OCI-M2 (cell line): ENCODE data around the gene SLC25A23.

Experiments used
- DNase-seq: peaks from one replicate; lab custom pipeline; 2025; ENCODE audit not compliant: unreplicated experiment; lab: John Stamatoyannopoulos, UW

SLC25A23 gene

DNA sequence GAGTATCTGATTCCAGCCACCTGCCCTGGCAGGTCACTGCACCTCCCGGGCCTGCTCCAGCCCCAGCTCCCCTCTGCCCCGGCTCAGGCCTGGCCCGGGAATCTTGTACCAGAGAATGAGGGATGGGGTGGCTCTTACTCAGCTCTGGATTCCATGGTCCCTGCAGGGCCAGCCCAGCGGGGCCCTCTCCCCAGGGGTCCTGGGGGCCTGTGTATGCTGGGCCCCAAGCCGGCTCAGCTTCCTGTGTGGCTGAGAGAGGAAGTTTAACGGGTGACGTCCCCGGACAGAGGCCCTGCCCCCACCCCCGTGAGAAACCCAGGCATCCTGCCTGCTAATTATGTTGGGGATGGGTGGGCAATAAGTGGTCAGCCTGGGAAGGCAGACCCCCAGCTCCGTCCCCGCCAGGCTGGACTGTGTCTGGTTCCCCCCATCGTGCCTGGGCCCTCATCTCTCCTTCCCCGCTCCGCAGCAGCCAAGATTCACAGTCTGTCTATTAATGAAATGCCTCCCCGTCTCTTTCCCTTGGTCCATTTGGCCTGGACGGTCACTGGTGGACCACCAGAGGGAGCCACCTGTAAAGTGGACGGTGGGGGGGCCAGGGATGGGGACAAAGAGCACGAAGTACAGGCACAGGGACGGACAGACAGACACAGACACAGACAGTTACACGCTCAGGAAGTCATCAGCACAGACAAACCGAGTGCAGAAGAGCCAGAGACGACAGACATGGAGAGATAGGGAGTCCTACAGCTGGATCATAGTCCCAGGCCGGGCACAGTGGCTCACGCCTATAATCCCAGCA is 22.1 kb upstream of the SLC25A23 start, which contains the start of gene DENND1C:
Gene DENND1C, minus strand, starts transcription at position 247 of the 802 bp plus-strand sequence. Its CDS starts 92 bp downstream, at position 155.
- DNase-seq, result no peak

- no peak for DNase-seq
Measured at GRCh38 chr19:6480848-6481415, 21.3 kb upstream of the SLC25A23 start.

GRCh38 chr19:6479836-6480398 is 20.3 kb upstream of the SLC25A23 start:
- no peak for DNase-seq

DNA sequence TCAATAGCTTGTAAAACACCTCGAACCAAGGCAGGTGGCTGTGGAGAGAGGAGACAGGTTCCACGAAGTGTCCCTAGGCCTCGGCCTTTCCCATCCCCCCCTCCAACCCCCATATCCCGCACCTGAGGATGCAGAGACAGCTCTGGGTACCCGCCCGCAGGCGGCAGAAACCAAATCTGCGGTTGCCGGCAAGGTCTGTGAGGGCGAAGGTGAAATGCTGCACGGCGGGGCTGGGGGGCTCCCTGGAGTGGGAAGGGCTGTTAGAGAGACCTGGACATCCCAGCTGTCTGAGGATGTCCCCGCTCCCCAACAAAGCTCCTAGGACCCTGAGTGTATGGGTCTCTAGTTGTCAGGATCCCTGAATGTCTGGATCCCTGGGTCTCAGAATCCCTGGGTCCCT is 19.2 kb upstream of the SLC25A23 start:
- DNase-seq, result no peak

DNA sequence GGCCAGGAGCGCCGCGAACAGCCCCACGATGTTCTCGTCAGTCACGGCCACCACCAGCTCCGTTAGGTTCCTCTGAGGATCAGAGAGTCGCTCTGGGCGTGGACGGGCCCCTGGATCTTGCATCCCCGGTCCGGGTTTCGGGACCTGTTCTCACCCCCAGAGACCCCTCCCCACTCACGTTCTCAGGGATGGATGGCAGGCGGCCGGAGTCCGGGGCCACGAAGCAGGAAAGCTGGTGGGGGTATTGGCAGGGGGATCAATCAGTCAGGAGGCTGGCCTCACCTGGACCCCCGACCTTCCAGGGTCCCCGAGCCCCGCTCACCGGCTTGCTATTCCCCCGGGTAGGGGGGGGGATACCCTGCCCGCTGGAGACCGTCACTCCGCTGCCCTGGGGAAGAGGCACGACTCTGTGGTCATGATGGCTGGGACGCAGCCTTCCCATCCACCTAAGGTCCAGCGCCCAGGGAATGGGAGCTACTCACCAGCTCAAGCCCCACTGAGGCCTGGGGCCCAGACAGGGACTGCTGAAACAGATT is 17.4 kb upstream of the SLC25A23 start:
- no peak for DNase-seq

DNA sequence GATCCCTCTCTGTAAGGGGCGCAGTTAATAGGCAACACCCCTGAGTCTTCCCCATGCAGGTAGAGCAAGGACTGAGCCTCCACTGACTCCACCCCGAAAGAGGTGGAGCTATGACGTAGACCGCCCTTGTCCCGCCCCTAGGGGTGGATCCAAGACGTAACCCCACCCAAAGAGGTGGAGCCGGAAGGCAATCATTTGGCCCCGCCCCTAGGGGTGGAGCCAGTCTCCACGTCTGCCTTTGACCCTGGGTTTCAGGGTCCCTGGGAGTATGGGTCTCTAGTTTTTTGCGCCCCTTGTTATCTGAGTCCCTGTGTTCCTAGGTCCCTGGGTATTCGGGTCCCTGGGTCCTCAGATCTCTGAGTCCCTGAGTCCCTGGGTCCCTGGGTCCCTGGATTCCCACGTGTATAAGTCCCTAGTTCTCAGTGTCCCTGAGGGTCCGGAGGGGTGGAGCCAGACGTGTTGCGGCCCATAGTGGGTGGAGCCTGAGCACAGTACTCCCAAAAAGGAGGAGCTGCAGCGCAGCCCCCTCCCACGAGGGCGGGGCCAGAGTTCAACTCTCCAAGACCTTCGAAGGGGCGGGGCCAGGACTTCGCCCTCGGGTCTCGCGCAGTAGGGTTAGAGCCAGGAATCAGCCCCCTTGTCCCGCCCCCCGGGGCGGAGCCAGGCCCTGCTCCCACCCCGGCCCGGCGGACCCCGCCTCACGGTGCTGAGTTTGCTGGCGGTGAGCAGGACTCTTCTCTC is 16.7 kb upstream of the SLC25A23 start:
- DNase-seq, result no peak

DNA sequence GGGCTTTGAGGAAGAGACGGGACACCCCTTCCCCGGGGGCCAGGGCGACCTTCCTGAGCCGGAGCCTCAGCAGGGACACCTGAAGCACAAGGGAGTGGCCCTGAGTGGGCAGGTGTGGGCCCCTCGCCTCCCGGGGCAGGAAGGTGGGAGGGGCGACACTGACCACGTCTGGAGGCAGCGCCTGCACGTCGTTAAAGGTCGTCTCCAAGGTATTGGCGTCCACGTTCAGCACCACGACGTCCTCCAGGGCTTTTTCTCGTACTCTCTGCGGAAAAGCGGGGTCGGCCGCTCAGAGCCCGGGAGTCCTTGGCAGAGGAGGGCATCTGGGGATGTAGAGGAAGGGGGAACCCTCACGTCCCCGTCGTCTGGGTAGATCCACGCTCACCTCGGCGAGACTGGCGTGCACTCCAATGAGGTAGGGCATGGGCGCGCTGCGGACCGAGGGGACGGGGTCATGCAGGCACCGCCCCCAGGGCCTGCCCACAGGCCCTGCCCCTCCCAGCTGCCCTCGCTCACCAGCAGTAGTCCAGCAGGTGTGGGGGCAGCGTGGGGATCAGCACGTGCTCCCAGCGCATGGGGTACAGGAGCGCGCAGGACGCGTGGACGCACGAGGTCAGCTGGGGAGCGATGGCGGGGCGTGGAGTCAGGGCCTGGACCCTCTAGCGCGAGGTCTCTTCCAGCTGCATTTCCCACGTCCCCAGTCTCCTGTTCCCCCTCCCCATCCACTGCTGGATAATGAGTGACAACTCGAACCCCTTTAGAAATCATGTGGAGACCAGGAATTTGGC is 15.9 kb upstream of the SLC25A23 start:
- DNase-seq, result no peak

GRCh38 chr19:6473647-6474046 is 14.1 kb upstream of the SLC25A23 start:
- DNase-seq, result no peak

DNA sequence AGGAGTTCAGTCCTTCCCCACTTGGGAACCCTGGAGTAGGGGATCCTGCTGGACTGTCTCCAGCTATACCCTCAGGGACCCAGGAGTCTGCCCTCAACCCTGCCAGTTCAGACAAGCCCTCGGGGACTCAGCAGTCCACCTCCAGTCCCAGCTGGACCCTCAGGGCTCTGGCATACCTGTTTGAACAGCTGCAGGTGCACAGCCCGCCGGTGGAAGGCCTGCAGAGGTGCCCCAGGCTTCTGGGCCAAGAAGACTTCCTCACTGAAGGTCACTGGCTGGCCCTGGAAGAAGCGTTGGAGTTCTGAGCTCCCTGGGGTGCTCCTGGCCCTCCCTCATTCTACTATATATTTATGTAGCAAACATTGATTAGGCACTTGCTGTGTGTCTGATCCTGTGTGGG is 13.1 kb upstream of the SLC25A23 start:
- DNase-seq, result no peak

DNA sequence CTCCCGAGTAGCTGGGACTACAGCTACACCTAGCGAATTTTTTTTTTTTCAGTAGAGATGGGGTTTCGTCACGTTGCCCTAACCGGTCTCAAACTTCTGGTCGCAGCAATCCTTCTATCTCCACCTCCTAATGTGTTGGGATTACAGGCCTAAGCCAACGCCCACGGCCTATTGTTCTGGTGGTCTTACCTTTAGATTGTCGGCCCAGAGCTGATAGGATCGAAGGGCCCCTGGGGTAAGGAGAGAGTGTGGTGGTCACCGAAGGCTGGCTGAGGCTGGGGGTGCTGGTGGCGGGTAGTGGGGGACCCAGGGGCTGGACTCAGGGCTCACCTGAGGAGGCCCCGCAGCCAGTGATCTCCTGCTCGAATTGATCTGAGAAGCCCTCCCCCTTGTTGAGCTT is 11.5 kb upstream of the SLC25A23 start:
- no peak for DNase-seq

DNA sequence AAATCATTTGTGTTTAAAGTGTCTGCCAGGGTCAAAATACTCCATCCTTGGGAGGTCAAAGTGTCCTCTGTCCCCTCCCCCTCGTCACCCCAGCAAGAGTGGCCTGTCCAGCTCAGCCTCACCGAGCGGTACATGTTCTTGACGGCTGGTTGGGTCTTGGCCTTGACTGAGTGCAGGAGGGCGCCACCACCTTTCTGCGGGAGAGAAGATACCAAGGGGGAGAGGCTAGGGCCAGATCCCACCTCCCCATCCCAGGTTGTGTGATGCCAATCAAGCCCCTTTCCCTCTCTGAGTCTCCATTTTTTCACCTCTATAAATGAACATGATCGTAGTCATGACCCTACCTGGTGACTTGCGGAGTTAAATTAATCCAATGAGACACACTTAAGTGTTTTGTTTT is 10.6 kb upstream of the SLC25A23 start:
- DNase-seq, result no peak

- no peak for DNase-seq
Measured at GRCh38 chr19:6467384-6467783, 7.8 kb upstream of the SLC25A23 start.

DNA sequence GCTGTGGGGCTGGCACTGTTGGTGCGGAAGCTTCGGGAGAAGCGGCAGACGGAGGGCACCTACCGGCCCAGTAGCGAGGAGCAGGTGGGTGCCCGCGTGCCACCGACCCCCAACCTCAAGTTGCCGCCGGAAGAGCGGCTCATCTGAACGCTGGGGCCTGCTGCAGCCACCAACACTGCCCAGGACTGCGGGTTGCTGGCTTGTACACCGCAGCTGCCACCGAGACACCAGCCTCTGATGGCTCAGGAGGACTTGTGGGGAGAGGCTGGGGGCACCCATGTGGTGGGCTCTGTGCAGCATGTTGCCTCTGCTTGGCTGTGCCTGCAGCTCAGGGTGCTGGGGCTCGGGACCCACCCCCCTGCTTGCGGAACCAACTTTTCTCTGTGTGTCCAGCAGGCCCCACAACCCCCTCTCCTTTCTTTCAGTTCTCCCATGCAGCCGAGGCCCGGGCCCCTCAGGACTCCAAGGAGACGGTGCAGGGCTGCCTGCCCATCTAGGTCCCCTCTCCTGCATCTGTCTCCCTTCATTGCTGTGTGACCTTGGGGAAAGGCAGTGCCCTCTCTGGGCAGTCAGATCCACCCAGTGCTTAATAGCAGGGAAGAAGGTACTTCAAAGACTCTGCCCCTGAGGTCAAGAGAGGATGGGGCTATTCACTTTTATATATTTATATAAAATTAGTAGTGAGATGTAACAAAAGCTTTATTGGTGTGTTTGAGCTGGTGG is 7.1 kb upstream of the SLC25A23 start:
- no peak for DNase-seq

DNA sequence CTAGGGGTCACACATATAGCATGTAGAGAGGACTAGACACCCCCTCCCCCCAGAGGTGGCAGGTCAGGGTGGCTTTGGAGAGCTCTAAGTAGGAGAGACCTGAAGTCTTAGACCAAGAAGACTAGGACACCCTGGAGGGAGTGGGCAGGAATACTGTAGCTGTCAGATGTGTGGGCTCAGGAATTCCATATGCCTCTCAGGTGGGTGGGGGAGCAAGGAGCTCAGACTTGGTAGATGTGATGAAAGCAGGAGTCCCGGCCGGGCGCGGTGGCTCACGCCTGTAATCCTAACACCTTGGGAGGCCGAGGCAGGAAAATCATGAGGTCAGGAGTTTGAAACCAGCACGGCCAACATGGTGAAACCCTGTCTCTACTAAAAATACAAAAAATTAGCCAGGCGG is 6.1 kb upstream of the SLC25A23 start:
- no peak for DNase-seq

- no peak for DNase-seq
Measured at GRCh38 chr19:6465006-6465405, 5.4 kb upstream of the SLC25A23 start.

DNA sequence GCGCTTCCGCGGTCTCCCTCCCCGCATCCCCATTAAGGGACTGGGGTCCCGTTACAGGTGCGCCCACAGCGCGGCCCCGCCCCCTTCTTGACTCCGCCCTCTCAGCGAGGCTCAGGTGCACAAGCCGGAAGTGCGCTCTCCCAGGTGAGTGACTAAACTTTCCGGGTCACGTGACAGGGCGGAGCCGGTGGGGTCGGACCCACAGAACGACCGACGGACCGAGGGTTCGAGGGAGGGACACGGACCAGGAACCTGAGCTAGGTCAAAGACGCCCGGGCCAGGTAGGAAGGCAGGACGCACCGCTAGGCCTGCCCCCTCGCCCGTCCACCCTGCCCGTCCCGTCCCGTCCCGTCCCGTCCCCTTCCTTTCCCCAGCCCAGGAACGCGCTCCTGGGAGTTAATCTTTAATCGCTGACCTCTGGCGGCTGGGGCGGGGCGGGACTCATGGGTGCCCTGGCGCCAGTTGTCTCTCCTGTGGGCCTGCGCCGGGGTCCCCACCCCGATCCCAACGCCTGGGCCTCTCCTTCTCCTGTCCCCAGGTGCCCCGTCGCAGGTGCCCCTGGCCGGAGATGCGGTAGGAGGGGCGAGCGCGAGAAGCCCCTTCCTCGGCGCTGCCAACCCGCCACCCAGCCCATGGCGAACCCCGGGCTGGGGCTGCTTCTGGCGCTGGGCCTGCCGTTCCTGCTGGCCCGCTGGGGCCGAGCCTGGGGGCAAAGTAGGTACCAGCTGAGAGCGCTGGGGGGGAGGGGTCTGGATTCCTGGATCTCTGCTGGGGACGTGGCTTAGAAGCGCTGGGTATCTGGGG is 4.7 kb upstream of the SLC25A23 start, which contains the start of gene CRB3:
Gene CRB3, plus strand, starts transcription at position 202 of the 804 bp plus-strand sequence. Its CDS starts 431 bp downstream, at position 633.
- no peak for DNase-seq

DNA sequence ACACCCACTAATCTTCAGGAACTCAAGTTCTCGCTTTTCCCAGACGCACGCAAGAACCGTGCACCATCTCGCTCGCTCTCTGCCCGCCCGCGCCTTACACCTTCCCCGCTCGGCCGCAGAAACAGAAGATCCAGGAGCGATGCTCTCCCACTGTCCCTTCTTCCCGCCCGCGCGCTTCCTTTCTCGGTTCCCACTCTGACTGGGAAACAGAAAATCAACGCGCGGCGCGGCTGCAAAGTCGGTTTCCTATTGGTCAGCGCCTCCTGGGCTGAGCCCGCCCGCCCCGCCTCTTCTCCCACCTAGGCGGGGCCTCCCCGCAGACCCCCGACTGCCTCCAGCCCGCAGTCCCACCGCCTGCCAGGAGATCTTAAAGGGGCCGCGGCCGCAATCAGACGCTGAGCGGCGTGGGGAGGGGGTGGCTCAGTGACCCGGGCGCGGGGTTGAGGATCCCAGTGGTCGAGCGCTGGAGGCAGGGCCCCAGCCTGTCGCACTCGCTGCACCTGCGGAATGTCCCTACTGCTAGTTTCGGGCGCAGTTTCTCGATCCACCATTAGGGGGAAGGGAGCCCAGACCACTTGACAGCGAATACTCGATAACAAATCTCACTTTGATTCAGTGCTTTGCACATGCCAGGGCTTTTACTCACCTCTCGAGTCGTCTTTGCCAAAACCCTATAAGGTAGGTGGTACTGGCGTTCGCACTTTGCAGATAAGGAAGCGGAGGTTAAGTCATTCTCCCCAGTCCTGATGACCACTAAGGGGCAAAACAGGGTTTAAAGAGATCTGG is 700 bp upstream of the SLC25A23 start:
- DNase-seq, result peak; percentile 33

DNA sequence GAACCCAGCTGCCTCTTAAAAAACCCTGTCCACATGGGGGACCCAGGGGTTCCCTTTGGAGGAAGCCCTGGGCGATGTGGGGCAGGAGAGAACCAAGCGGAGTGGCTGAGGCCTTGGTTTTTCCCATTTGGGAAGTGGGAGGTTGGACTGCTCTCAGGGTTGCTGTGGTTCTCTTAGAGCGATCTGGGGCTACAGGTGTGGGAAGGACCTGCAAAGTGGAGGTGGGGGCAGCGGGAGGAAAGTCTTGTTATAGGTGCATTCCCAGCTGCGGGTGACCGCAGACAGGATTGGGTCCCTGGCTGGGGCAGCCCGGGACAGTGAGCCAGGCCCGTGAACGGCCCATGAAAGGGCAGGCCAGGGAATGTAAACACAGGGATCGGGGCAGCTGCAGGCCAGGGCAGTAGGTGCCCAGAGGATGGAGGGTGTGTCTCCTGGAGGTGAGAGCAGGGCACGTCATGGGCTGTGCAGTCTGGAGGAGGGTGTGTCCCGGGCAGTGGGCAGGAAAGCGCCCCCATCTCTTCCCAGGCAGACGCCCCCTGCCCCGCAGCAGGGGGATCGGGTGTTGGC is 814 bp downstream of the SLC25A23 start:
- no peak for DNase-seq
